Left ventricle myocardium superior (tissue), 1 donor: ENCODE measurements around the gene AAR2. TPM values are rescaled to one million over a fixed set of nuclear protein-coding genes. Genes with fewer than 3 reads are reported as not detected.

ENCODE experiments used
- ATAC-seq: fragments of 200-7000 bp; cut with Tn5 transposase; one replicate; pipeline ENCODE4 v1.9.1; 2020; ENCODE audit warnings: mild to moderate bottlenecking, moderate library complexity
- DNase-seq: peaks from one replicate; pipeline ENCODE4 v3.0.0-alpha.2; 2020
- intact Hi-C: fragments of 100-400 bp; cut with micrococcal nuclease; formaldehyde crosslinking; loops from one replicate; pipeline ENCODE4 v1.11.0; 2022
- total RNA-seq: library from RNA; stranded (reverse); fragmentation: NEBNext Ultra II Directional; extraction: Animal tissue kit (Norgen Biotek cat#: 25700); gene quantifications from one replicate; pipeline ENCODE4 v1.2.1, GENCODE V29; 2021
- donor health status: DM: no; HTN: yes; CAD: no; lungs with severe emphysema.

The AAR2 gene
- total RNA-seq, 1 donor from 2014 or later = 14.8 TPM

GRCh38 chr20:36216314-36217025, 19.8 kb upstream of the AAR2 start:
- DNase-seq (no peak), ATAC-seq (no peak)
- intact Hi-C loops = no loop called here

DNA sequence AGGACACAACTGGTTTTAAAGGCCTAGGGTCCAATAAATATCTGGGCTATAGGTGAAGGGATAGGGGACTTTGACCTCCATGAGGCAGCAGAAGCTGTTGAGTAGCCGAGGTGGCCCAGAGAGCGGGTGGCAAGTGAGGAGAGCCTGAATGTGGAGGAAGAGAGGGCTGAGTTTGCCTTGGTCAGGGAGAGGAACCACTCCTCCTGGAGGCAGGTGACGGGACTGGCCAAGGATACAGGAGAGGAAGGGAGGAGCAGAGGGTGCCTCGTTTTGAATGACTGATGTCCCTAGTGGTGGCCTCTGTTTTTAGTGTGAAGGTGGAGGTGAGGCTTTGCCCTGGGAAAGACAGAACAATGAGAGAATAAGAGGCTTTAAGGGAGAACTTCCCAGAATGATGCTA, 19.1 kb upstream of the AAR2 start:
- intact Hi-C loops = no loop called here
- DNase-seq (no peak), ATAC-seq (no peak)

DNA sequence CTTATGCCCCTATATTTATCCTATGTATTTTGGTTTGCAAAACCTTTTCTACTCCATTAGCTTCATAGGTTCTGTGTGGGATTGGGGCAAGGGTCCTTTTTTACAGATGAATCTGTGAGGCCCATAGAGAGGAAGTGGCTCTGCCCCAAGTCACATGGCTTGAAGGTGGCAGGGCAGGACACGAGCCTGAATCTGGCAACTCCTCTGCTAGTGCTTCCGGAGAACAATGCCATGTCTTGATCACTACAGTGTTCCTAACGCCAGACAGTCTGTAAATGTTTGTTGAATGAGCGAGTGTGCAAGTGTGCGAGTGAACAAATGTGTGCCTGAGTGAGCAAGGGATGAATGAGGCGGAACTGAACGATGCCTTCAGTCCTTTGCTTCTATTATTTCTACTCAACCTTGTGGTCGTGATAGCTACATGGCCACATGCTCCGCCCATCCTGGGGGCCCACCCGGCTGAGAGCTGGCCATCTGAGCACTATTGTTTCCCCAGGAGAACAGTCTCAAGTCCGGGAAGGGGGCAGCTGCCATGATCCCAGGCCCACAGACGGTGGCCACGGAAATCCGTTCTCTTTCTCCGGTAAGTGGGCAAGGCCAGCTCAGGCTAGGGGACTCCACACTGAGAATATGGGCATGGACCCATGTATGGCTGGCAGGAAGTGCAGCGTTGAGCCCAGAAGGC, 17.8 kb upstream of the AAR2 start:
- no peak for ATAC-seq

DNA sequence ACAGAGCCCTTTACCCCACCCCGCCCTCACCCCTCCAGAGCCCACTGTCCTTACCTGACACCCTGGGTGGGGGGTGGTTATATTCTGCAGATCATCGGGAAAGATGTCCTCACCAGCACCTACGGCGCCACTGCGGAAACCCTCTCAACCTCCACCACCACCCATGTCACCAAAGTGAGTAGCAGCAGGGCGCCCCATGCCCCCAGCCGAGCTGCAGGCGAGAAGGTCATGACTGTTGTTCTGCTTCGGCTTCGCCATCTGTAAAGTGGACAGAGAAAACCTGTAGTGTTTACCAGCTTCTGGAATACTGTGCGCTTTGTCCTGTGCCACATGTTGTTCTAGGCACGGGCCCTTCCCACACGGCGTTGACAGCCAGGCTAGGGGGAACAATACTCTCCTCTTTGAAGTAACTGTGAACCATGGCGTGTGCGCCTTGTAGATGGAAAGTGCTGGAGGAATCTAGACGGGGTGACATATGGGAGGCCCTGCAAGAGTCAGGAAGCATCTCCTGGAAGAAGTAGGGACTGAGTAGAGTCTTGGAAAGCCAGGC, 16.5 kb upstream of the AAR2 start:
- no peak for DNase-seq
- intact Hi-C loops = no loop called here
- no peak for ATAC-seq

More for the DNA sequence above, 17.8 kb upstream of the AAR2 start:
- DNase-seq = no peak
- intact Hi-C loops = no loop called here

DNA sequence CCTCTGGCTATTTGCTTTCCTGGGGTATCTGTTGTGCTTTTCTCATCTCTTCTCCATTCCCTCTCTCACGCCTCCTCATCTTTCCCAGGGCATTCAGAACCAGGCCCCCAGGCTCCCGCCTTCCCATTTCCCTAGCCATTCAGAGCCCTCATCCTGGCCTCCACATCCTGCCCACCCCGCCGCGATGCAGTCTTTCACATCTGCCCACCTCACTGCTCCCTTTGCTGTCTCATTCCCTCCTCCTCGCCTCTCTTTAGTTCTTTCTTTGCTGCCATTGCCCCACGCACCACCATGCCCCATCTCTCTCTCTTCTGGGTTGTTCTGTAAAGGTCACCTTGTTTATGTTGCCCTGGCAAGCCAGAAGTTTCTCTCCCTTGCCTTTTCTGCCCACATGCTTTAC, 10.6 kb upstream of the AAR2 start:
- DNase-seq = no peak
- ATAC-seq = no peak

GRCh38 chr20:36228770-36229169, 7.5 kb upstream of the AAR2 start:
- ATAC-seq (no peak), DNase-seq (no peak)
- intact Hi-C loops = no loop called here

More for the DNA sequence above, 10.6 kb upstream of the AAR2 start:
- intact Hi-C loops = no loop called here

GRCh38 chr20:36230019-36230418, 6.3 kb upstream of the AAR2 start:
- DNase-seq (no peak), ATAC-seq (no peak)
- intact Hi-C loops = no loop called here

GRCh38 chr20:36231331-36231730, 4.9 kb upstream of the AAR2 start:
- no peak for DNase-seq
- ATAC-seq = no peak
- intact Hi-C loops = no loop called here

- DNase-seq (no peak), ATAC-seq (no peak)
- intact Hi-C loops = no loop called here
Observed at GRCh38 chr20:36234771-36235320, 1.4 kb upstream of the AAR2 start.

GRCh38 chr20:36236786-36237121, 476 bp downstream of the AAR2 start:
- no peak for ATAC-seq
- DNase-seq = no peak
- intact Hi-C loops = no loop called here

- intact Hi-C loops = no loop called here
- DNase-seq (no peak), ATAC-seq (no peak)
Observed at GRCh38 chr20:36237477-36237876, 1.2 kb downstream of the AAR2 start.

GRCh38 chr20:36238153-36238552, 1.9 kb downstream of the AAR2 start:
- no peak for DNase-seq
- intact Hi-C loops = no loop called here

DNA sequence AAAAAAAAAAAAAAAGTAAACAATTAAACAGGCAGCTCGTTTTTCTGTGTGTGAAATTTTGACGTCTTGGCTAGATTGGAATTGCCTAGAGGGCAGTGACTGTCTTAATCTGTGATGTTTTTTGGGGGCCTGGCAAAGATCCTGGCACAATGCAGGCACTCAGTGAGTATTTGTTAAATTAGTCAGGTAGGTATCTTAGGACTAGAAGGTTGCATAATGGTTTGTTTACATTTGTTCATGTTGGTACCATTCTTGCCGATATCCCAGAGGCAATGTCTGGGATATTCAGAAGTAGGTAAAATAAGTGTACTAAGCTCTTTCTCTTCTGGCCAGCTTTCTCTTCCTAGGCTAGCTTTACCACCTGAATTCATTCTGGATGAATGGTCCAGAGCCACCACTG, 2.5 kb downstream of the AAR2 start:
- DNase-seq = no peak
- intact Hi-C loops = no loop called here
- ATAC-seq = no peak

More at GRCh38 chr20:36238153-36238552, 1.9 kb downstream of the AAR2 start:
- ATAC-seq = no peak

GRCh38 chr20:36240076-36240475, 3.8 kb downstream of the AAR2 start:
- ATAC-seq (no peak), DNase-seq (no peak)
- intact Hi-C loops = no loop called here

DNA sequence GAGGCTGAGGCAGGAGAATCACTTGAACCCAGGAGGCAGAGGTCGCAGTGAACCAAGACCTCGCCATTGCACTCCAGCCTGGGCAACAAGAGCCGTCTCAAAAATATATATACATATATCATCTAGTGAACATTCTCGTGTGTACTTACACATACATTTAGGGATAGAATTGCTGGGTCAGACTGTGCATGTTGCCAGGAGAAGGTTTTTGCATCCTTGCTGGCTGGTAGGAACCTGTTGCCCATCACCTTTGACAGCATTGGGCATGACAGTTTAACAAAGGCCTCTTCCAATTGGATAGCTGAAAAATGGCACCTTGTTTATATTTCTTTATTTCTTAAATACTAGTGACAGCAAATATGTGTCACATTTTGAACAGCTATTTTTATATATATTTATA, 5.4 kb downstream of the AAR2 start:
- intact Hi-C loops = no loop called here
- DNase-seq = no peak
- no peak for ATAC-seq

DNA sequence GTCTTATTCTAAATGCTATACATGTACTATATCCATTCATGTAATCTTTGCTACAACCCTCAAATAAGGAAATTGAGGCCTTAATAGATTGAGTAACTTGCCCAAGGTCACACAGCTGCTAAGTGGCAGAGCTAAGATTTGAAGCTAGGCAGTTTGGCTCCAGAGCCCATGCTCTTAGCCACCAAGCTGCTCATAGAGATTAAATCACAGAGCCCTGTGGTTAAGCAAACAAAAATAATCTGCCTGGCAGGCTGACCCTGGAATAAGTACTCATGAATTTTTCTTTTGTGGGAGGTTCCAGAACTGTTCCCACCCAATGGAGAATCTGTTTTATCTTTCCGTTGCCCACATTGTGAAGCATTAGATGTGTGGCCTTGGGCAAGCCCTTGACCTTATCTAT, 7.4 kb downstream of the AAR2 start:
- no peak for DNase-seq
- intact Hi-C loops = no loop called here
- no peak for ATAC-seq

DNA sequence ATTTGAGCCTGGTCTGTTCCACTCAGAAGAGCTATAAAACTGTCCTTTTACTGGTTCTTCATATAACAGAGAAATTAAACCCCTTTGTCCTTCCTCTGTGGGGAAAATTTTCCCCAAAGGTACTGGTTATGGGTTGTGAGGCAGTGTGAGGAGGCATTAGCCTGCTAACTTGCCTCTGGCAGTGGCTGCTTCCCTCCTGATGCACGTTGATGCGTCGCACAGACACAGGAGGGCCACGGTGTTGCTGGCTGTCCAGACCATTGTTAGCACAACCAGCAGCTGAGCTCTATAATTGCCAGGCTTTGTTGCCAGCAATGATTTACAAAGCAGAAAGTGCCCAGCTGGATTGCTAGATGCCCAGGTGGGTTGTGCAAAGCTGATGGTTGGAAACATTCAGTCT, 10.1 kb downstream of the AAR2 start:
- DNase-seq (no peak), ATAC-seq (no peak)
- intact Hi-C loops = no loop called here

DNA sequence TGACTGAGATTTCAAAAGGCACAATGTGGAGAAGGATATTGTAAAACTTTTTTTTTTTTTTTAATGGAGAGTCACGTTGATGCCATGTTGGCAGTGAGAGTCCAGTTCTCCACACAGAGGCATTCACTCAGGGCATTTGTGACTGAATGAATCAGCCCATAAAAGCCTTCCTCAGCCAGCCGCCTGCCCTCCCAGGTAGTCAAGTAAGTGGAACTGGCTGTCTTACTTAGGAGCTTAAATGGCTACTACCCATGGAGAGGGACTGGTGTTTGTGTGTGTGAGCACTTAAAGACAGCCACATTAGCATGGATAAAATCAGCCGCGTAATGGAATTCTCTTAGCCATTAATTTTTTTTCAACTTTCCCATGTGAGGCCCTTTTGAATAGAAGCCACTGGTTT, 12.6 kb downstream of the AAR2 start:
- ATAC-seq (no peak), DNase-seq (no peak)
- intact Hi-C loops = no loop called here

DNA sequence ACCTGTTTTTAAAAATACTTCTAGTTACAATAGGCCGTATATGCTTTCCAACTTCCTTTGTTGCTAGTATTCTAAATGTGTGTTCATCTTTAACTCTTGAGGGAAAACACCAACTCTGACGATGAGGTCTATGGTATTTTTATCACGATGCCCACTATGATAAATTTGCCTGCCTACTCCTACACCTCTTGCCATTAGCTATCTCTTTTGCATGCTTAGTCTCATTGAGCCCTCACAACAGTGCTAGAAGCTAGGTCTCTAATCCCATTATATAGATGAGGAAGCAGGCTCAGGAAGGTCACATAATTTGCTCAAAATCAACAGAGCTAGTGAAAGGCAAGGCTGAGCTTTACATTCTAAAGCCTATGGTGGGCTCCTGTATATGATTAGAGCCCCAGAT, 13.2 kb downstream of the AAR2 start:
- DNase-seq (no peak), ATAC-seq (no peak)

DNA sequence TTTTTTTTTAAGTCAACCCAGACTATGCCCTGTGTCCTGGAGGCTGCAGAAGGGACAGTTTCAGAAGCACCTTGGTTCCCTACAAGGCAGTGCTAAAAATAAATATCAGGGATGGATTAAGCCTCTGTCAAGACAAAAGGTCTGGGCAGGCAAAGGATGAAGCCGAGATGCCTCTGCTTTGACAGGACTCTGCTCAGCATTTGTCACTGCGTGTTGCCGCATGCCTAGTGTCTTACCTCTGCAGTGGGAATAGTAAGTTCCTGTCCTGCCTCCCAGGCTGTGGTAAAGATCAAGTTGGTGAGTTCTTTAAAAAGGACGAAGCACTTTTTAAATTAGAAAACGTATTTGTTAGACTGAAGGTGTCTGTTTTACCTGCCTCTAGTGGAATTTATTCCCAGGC, 15.1 kb downstream of the AAR2 start:
- intact Hi-C loops = no loop called here
- peak; percentile 27 for ATAC-seq
- DNase-seq = no peak

More for the DNA sequence above, 13.2 kb downstream of the AAR2 start:
- intact Hi-C loops = no loop called here

- no peak for ATAC-seq
- intact Hi-C loops = no loop called here
- no peak for DNase-seq
Observed at GRCh38 chr20:36252511-36252910, 16.2 kb downstream of the AAR2 start.
